ENCODE data around the gene RPH3AL.
"Not testable (repeated sequence)": the region's sequence is repeated elsewhere in the genome, so short reads cannot be mapped to it uniquely, and the experiment has no call there.

The RPH3AL gene

DNA sequence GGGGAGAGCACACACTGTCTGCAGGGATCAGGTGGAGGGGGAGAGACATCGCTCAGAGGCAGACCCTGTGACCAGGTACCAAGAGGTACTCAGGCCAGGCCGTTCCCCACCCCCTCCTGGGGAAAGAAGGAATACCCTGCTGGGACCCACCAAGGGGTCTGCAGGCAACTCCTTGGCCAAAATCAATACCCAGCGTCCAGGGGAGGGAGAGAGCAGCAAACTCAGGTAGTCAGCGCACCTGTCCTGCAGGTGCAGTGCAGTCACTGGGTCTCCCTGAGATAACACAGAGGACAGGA, 113.7 kb downstream of the RPH3AL start:
- H3K27ac ChIP-seq = no peak overlapping the region
- TF ChIP-seq, protein P1, sequence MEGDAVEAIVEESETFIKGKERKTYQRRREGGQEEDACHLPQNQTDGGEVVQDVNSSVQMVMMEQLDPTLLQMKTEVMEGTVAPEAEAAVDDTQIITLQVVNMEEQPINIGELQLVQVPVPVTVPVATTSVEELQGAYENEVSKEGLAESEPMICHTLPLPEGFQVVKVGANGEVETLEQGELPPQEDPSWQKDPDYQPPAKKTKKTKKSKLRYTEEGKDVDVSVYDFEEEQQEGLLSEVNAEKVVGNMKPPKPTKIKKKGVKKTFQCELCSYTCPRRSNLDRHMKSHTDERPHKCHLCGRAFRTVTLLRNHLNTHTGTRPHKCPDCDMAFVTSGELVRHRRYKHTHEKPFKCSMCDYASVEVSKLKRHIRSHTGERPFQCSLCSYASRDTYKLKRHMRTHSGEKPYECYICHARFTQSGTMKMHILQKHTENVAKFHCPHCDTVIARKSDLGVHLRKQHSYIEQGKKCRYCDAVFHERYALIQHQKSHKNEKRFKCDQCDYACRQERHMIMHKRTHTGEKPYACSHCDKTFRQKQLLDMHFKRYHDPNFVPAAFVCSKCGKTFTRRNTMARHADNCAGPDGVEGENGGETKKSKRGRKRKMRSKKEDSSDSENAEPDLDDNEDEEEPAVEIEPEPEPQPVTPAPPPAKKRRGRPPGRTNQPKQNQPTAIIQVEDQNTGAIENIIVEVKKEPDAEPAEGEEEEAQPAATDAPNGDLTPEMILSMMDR (conservative IDR thresholded peaks at IDR 0.05; ENCODE audit: low read depth) = no peak
- POLR2A ChIA-PET (ENCODE audit: low non-redundant PET) = no interaction called here
- no peak for DNase-seq (ENCODE audit: low spot score)
- CTCF ChIA-PET = interaction anchor here (0.6 kb wide), 1 partner anchor 16 kb away, joined by 3 read pairs; no protein-coding TSS in a partner anchor

DNA sequence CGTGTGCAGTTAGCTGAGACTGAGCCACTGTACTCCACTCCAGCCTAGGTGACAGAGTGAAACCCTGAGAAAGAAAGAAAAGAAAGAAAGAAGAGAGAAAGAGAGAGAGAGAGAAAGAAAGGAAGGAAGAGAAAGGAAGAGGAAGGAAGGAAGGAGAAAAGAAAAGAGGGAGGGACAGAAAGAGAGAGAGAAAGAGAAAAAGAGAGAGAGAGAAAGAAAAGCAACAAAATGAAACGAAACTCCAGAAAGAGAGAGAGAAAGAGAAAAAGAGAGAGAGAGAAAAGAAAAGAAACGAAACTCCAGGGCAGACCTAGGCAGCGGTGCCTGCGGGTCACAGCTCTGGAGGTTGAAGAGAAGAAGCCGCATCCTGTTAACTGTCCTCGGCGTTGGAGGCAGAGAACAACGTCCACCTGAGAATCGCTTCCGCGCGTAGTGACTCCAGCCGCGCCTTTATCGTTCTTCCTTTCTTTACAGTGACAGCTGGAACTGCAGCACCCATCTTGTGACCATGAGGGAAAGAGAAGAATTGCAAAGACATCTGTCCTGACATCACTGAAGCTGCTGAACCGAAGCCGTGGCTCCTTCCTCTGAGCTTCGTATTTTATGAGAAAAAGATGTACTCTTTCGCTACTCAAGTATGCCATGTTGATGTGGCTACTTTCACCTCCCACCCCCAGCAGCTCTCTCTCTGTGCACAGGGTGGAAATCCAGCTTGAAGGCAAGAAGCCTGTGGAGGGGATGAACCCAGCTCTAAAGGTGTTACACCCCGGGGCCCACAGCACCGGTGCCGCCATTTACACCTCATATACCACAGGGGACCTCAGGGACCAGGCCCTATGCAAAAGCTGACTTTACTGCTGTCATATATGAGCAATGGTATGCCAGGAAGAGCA, 114.3 kb downstream of the RPH3AL start:
- no peak for DNase-seq (ENCODE audit: low spot score)
- ChIA-PET CTCF (interaction anchor here (0.6 kb wide), 1 partner anchor 16 kb away, joined by 3 read pairs; no protein-coding TSS in a partner anchor), POLR2A (ENCODE audit: low non-redundant PET) (no interaction called here)
- TF ChIP-seq, protein P1 (conservative IDR thresholded peaks at IDR 0.05; ENCODE audit: low read depth) = no peak
- no peak overlapping the region for H3K27ac ChIP-seq

DNA sequence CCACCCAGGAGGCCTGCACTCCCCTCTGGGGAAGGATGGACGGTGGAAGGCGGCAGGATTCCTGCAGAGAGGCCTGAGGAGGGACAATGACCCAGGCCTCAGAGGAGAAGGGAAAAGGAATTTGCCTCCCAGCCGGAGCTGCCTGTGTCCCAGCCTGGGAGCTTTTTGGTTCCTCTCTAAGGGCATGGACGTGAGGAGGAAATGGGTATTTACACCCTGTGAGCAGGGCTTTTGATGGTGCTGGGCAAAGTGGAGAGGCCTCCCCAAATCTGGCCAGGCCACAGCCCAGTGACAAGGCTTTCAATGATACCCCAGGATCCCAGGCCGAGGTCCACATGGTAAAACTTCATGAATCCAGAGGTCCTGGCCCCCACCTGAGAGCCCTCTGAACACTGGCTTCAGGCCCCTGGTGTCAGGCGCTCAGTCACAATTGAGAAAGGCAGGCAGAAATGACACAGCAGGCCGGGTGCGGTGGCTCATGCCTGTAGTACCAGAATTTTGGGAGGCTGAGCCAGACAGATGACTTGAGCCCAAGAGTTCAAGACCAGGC, 115.1 kb downstream of the RPH3AL start:
- no peak for DNase-seq (ENCODE audit: low spot score)
- H3K27ac ChIP-seq = no peak overlapping the region
- TF ChIP-seq, protein P1 (conservative IDR thresholded peaks at IDR 0.05; ENCODE audit: low read depth) = no peak
- ChIA-PET CTCF (no interaction called here), POLR2A (ENCODE audit: low non-redundant PET) (no interaction called here)

DNA sequence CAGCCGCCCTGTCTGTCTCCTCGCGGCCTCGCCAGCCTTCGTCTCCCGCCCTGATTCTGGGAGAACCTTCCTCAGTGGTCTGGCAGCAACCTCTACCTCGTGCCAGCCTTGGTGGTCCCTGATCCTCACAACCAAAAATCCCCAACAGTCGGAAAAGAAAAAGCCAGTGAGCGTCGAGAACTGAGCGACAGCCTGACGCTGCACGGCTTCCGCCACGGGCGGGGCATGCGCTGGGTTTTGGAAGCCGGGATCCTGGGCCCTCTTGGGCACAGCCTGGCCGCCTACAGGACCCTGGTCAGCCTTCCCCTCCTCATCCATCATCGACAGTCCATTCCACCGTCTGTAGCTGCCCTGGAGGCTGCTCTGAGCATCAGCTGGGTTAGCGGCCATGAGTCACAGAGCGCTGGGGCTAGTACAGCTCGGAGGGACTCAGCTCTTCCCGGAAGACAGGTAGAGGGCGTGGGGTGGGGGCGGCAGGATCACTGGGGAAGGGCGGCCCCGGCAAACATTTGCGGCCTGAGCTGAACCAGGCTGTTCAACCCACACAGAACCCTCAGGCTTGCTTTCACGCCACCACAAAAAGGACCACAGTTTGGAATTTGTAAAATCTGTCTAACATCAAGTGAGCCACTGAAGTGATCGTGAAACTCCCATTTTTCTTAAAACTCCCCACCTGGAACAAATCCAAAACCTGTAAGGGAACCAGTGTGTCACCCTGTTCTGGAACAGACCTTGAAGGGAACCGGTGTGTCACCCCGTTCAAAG, 115.8 kb downstream of the RPH3AL start:
- CTCF ChIA-PET = no interaction called here
- POLR2A ChIA-PET (ENCODE audit: low non-redundant PET) = no interaction called here
- TF ChIP-seq, protein P1 (conservative IDR thresholded peaks at IDR 0.05; ENCODE audit: low read depth) = no peak
- DNase-seq (ENCODE audit: low spot score) = no peak
- no peak overlapping the region for H3K27ac ChIP-seq

DNA sequence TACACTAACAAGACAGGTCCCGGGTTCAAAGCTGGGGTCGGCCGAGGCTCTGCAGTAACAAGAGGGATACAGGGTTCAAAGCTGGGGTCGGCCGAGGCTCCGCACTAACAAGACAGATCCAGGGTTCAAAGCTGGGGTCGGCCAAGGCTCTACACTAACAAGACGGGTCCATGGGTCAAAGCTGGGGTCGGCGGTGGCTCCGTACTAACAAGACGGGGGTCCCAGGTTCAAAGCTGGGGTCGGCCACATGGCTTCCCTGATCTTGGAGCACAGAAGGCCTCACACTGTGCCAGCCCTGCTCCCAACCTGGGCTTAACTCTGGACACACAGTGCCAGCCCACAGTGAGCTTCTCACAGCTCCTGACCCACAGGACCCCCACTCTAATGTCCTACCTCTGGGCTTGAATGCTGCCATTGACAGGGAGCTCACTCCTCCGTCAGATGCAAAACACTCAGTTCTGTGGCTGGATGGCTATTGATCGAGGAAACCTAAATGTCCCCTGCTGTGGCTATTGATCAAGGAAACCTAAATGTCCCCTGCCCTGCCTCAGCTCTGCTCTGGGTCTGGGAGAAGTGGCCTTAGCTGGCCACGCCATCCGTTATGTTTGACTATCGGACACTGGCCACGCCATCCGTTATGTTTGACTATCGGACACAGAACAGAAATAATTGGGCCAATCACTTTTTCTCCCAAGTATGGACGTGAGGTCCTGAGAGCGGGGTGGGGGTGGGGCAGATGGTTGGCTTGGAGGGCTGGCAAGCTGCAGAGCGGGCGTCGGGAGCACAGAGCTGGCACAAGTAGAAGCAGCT, 116.6 kb downstream of the RPH3AL start:
- ChIA-PET CTCF (interaction anchor here (0.7 kb wide), 2 partner anchors 75 to 175 kb away, joined by 7 to 10 read pairs; no protein-coding TSS in a partner anchor), POLR2A (ENCODE audit: low non-redundant PET) (no interaction called here)
- DNase-seq (ENCODE audit: low spot score) = no peak
- no peak overlapping the region for H3K27ac ChIP-seq
- TF ChIP-seq, protein P1 (conservative IDR thresholded peaks at IDR 0.05; ENCODE audit: low read depth) = no peak

DNA sequence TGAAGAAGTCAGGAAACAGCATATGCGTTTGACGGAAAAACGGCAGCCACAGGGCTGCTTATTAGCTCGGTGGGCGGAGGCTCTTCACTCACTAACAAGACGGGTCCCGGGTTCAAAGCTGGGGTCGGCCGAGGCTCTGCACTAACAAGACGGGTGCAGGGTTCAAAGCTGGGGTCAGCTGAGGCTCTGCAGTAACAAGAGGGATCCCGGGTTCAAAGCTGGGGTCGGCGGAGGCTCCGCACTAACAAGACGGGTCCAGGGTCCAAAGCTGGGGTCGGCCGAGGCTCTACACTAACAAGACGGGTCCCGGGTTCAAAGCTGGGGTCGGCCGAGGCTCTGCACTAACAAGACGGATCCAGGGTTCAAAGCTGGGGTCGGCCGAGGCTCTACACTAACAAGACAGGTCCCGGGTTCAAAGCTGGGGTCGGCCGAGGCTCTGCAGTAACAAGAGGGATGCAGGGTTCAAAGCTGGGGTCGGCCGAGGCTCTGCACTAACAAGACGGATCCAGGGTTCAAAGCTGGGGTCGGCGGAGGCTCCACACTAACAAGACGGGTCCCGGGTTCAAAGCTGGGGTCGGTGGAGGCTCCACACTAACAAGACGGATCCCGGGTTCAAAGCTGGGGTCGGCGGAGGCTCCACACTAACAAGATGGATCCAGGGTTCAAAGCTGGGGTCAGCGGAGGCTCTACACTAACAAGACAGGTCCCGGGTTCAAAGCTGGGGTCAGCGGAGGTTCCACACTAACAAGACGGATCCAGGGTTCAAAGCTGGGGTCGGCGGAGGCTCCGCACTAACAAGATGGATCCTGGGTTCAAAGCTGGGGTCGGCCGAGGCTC, 117.4 kb downstream of the RPH3AL start:
- POLR2A ChIA-PET (ENCODE audit: low non-redundant PET); DNase-seq (ENCODE audit: low spot score); H3K27ac ChIP-seq: not testable (repeated sequence)
- CTCF ChIA-PET = interaction anchor here (0.7 kb wide), 2 partner anchors 74 to 176 kb away, joined by 7 to 10 read pairs; no protein-coding TSS in a partner anchor

DNA sequence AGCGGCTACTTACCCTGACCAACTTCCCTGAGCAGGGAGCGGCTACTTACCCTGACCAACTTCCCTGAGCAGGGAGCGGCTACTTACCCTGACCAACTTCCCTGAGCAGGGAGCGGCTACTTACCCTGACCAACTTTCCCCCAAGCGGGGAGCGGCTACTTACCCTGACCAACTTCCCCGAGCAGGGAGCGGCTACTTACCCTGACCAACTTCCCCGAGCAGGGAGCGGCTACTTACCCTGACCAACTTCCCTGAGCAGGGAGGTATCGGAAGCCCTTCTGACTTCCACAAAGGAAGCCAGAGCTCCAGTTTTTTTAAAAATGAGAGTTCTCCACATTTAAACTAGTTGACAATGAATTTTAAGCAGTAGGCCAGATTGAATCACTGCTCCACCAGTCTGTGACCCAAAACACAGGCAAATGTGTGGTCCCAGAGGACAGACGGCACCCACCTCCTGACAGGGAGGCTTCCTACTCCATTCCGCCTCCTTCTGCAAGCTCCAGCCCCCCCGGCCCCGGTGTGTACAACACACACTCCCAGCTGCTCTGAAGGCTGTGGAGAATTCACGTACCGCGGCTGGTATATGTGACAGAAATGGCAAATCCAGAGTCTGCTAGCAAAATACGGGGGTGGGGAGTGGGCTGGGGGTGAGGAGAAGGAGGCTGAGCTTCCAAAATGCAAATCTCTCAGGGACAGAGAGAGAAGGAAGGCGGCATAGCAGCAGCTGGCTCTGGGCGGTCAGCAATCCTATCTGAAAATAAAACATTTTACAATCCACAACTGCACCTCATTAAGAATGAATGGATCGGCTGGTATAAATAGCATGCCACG, 118.2 kb downstream of the RPH3AL start:
- H3K27ac ChIP-seq; POLR2A ChIA-PET (ENCODE audit: low non-redundant PET); DNase-seq (ENCODE audit: low spot score): not testable (repeated sequence)
- CTCF ChIA-PET = interaction anchor here (0.7 kb wide), 1 partner anchor 11 kb away, joined by 3 read pairs; no protein-coding TSS in a partner anchor
